ENCODE results near the gene IPO9.
"Not testable (repeated sequence)": the region's sequence is repeated elsewhere in the genome, so short reads cannot be mapped to it uniquely, and the experiment has no call there.

IPO9 gene

GRCh38 chr1:201888282-201889089 lies 59.5 kb downstream of the IPO9 start, which contains the start of gene SHISA4:
Gene SHISA4, plus strand, starts transcription at chr1:201888898. Its CDS starts 97 bp downstream, at chr1:201888995.
- no peak for DNase-seq (ENCODE audit: low read depth, low spot score)

DNA sequence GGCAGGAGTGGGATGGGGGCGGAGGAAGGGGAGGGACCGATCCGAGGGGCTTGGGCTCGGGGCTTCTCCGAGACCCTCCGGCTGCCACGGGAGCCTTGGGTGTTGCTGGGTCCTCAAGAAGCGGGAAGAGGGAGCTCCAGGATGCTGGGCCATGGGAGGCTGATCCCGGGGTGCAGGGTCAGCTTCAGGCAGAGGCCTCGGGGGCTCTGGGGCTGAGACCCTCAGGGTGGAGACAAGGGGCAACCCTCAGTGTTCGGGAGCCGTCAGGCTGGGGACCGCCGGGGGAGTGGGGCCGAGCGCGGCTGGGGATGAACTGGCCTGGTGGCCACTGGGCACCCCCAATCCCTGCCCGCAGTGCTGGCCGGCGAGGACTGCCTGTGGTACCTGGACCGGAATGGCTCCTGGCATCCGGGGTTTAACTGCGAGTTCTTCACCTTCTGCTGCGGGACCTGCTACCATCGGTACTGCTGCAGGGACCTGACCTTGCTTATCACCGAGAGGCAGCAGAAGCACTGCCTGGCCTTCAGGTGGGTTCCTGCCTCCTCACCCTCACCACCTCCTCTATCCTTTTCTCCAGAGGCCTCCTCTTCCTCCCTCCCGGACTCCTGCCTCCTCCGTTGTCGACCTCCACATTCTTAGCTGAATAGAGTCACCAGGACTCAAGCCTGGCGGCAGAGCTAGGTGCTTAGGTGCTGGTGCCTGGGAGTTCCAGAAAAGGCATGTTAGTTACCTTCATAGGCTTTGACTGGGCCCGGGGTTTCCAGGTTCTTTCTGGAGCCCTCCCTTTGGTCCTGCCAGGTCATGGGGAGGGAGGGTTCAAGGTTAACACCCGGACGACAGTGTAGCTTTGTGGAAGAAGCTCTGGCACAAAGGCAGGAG lies 60.4 kb downstream of the IPO9 start:
- DNase-seq (ENCODE audit: low read depth, low spot score): no peak

DNA sequence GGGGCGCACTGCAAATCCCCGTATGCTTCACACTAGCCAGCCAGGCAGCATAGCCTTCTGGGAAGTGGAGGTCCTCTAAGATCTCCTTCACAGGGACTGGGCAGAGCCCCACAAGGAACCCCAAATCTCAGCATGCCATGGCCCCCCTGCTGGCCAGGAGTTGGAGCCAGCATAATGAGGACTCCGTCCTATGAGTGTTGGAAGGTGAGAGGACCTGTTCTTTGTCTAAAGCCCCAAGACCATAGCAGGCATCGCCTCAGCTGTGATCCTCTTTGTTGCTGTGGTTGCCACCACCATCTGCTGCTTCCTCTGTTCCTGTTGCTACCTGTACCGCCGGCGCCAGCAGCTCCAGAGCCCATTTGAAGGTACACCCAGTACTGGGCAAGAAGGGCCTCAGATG lies 61.3 kb downstream of the IPO9 start:
- no peak for DNase-seq (ENCODE audit: low read depth, low spot score)

DNA sequence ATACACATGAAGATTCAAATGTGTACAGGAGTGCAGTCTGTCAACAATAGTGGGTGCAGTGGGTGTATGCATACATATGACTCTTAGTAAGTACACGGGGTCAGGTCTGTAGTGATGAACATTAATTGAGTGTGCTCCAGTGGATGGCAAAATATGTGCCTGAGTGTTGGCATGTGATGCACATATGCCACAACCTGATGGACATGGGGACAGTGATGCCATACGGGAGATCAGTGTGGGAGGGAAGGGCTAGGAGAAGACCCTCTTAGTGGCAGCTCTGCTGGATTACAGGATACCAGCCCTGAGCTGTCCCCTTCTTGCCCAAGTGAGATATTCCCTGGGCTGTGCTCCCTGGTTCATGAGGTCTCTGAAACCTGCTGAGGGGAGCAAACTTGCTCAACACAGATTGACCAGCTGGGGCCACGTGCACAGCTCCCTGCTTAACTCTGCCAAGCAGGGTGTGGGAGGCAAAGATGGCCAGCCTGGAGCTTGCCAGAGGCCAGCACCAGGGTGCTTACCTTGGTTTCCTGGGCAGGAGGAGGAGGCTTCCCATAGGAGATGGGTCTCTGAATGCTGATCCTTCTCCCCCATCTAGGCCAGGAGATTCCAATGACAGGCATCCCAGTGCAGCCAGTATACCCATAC lies 62.0 kb downstream of the IPO9 start:
- DNase-seq (ENCODE audit: low read depth, low spot score): no peak

DNA sequence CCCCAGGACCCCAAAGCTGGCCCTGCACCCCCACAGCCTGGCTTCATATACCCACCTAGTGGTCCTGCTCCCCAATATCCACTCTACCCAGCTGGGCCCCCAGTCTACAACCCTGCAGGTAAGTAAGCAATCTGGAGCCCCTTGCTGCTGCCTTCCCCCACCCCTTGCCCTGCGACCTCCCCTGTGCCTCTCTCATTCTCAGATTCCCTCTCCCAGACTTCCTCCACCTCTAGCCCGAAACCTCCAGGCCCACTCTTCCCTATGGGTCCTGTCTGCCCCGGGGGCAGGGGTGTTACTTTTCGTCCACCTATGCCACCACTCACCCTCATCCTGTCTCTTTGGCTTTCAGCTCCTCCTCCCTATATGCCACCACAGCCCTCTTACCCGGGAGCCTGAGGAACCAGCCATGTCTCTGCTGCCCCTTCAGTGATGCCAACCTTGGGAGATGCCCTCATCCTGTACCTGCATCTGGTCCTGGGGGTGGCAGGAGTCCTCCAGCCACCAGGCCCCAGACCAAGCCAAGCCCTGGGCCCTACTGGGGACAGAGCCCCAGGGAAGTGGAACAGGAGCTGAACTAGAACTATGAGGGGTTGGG lies 62.6 kb downstream of the IPO9 start:
- DNase-seq (ENCODE audit: low read depth, low spot score): no peak

DNA sequence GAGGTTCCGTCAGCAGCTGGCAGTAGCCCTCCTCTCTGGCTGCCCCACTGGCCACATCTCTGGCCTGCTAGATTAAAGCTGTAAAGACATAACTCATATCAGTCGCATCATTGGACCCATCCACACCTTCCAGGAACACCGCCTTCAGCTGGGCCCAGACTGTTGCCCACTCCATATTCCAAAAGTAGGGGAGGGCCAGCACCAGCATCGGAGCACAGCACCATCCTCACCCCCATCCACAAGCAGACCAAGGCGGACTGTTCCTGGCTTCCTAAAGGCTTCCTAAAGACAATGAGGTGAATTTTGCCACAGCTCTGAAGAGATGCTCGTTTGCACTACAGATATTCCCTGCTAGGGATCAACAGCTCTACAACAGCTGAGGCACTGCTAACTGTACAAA lies 63.3 kb downstream of the IPO9 start:
- no peak for DNase-seq (ENCODE audit: low read depth, low spot score)

DNA sequence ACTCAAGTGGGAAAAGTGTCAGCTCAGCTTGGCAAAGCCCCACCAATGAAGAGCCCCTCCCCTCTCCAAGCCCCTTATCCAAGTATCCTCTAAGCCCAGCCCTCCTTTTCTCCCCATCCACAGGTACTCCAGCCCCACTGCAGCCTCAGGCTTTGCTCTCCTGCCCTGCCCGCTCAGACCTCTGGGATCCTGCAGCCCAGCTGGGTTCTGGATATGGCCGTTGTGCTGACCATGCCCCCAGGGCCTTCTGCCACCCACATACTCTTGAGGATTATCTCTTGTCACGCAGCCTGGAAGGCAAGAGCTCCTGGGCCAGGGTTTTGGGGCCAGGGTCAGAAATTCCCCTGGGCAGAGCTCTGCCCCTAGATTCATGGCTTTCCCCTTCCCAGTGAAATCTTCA lies 64.5 kb downstream of the IPO9 start:
- DNase-seq (ENCODE audit: low read depth, low spot score): no peak

DNA sequence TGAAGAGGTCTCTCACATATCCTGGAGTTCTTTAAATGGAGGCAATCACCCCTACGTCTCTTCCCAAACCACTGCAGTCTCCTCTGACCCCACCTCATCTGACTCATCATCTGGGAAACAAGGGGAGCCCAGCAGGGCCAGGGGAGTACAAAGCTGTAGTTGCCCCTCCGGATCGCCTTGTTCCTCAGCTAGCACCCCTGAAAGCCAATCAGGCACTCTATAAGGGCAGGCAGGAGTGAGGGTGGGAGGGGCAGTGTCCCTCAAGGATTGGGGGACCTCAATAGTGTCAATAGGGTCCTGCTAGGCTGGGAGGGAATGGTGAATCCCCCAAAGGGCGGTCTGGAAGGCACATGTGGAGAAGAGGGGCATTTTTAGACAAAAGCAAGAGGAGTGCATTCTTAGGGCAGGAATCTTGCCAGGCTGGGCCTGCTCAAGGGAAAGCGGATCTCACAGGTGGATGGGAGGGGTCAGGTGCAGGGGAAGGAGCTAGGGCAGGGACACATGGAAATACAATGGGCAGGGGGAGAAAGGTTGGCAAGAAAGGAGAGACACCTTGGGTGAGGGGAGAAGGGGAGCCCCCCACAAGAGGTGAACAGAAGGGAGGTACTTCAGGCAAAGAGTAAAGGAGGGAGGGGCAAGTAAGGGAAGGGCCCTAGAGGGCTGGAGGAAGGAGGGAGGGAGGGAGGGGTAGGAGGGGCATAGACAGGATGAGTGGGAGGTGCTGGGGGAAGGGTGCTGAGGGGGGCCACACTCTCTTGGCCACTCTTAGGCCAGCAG lies 65.6 kb downstream of the IPO9 start:
- no peak for DNase-seq (ENCODE audit: low read depth, low spot score)

- DNase-seq (ENCODE audit: low read depth, low spot score): no peak
These were observed 66.2 kb downstream of the IPO9 start for GRCh38 chr1:201895120-201895665.

DNA sequence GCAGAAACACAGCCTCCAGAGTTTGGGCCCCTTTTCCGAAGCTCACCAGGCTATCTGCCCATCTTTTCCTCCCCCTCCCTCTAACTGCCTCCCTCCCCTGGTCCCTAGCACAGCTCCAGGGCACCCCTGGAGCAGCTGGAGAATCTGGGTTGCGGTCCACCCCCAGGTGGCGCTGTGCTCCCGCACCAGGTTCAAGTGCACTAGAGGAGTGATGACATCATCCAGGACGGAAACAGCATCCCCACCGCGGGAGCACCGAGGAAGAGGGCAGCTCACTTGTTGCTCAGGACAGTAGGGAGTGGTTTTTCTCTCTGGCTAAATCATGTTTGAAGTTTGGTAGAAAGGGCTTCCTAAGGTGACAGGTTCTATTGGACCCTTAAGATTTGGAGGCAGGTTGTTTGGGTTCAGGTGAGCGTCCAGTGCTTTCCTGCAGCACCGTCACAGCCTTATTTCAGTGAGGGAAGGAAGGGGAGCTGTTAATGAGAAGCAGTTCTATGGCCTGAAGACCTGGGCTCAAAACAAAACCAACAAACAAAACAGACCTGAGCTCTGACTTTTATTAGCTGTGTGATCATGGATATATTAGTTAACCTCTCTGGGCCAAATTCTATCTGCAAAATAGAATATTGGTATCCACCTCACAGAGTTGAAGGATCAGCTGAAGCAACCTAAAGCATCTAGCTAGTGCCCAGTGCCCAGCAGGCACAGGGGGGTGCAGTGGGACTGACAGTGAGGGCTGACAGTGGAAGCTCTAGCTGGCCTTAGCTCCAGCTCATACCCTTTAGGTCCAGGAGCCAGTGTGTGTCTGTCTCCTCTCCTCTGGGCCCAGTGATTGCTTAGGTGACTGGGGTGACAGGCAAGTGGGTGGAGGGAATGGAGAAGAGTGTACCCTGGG lies 67.2 kb downstream of the IPO9 start:
- peak; percentile 83 for DNase-seq (ENCODE audit: low read depth, low spot score)

DNA sequence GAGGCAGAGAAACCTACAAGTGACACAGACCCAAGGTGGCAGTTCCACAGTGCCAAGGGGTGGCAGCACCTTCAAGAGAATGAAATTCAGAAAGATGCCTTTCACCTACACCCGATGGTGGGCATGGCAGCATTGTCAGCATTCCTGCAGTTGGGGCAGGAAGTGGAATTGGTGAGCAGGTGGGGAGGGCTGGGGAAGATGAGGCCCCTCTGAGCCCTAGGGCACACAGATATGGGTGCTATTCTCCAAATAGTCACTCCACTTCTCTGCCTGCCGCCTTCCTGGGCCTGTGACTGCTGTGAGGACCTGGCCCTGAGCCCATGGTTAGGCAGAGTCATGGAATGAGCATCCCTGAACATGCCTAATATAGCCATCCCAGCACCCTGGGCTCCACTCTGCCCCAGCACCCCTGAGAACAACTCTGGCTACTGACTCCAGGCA lies 68.0 kb downstream of the IPO9 start:
- no peak for DNase-seq (ENCODE audit: low read depth, low spot score)

GRCh38 chr1:201898240-201898894 lies 69.4 kb downstream of the IPO9 start:
- no peak for DNase-seq (ENCODE audit: low read depth, low spot score)

GRCh38 chr1:201898992-201899391 lies 70.0 kb downstream of the IPO9 start:
- no peak for DNase-seq (ENCODE audit: low read depth, low spot score)

GRCh38 chr1:201899683-201900429 lies 70.9 kb downstream of the IPO9 start:
- no peak for DNase-seq (ENCODE audit: low read depth, low spot score)

- no peak for DNase-seq (ENCODE audit: low read depth, low spot score)
These were observed 71.5 kb downstream of the IPO9 start for GRCh38 chr1:201900476-201900875.

DNA sequence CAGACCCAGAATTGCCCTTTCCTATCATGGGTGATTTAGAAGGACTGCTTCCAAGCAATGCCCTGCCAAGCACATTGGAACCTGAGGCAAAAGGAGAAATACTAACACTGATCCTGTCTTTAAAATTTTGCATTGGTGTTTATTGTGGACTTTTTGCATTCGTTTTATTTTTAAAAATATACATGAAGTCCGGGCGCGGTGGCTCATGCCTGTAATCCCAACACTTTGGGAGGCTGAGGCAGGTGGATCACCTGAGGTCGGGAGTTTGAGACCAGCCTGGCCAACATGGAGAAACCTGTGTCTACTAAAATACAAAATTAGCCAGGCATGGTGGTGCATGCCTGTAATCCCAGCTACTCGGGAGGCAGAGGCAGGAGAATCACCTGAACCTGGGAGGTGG lies 72.1 kb downstream of the IPO9 start:
- not testable (repeated sequence) for DNase-seq (ENCODE audit: low read depth, low spot score)

DNA sequence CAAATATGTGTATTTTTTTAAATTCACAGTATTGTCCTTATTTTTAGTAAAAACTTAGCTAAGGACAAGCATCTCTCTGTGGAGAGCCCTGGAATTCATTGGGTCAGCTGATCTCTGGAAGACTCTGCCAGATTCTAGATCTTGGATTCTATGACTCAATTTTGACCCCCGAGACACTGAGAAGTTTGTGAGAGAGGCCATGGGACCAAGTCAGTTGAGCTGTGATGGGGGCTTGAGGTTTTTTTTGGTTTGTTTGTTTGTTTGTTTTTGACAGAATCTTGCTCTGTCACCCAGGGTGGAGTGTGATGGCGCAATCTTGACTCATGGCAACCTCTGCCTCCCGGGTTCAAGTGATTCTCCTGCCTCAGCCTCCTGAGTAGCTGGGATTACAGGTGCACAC lies 73.2 kb downstream of the IPO9 start:
- no peak for DNase-seq (ENCODE audit: low read depth, low spot score)

GRCh38 chr1:201903135-201903534 lies 74.2 kb downstream of the IPO9 start:
- DNase-seq (ENCODE audit: low read depth, low spot score): no peak
